Sciatic nerve (tissue), 2 donors: Measurements from ENCODE around the gene ATP9B. TPM values are rescaled to one million over a fixed set of nuclear protein-coding genes. Genes with fewer than 3 reads are reported as not detected.

Source experiments
- ATAC-seq: fragments of 200-7000 bp; cut with Tn5 transposase; one replicate; pipeline ENCODE4 v1.9.1; 2020; ENCODE audit warnings: mild to moderate bottlenecking, moderate library complexity
- DNase-seq: peaks from one replicate; pipeline ENCODE4 v3.0.0-alpha.2; 2020; ENCODE audit warnings: low spot score
- intact Hi-C: fragments of 100-400 bp; cut with DNase I; formaldehyde crosslinking; loops from one replicate; pipeline ENCODE4 v1.14.2; 2022
- total RNA-seq: library from RNA; stranded (reverse); fragmentation: NEBNext Ultra II Directional; extraction: Animal tissue kit (Norgen Biotek cat#: 25700); gene quantifications from one replicate; pipeline ENCODE4 v1.2.1, GENCODE V29; 2021
- donor health status: DM: no; HTN: no; CAD: no.
- donor health status: DM: no; HTN: no; CAD: no.

Gene ATP9B
- total RNA-seq, 1 donor from 2014 or later = 67.4 TPM

GRCh38 chr18:79422022-79422782, 353.0 kb downstream of the ATP9B start:
- ATAC-seq (peak; percentile 40), DNase-seq (no peak)
- intact Hi-C loops = no loop called here

GRCh38 chr18:79422783-79423165, 353.6 kb downstream of the ATP9B start:
- DNase-seq = no peak
- ATAC-seq = no peak
- intact Hi-C loops = no loop called here

- DNase-seq (no peak), ATAC-seq (peak; percentile 0)
- intact Hi-C loops = no loop called here
Measured at GRCh38 chr18:79423211-79424007, 354.2 kb downstream of the ATP9B start.

GRCh38 chr18:79424008-79424565, 354.9 kb downstream of the ATP9B start:
- DNase-seq (peak; percentile 93), ATAC-seq (peak; percentile 94)
- intact Hi-C loops = no loop called here

GRCh38 chr18:79424880-79425568, 355.8 kb downstream of the ATP9B start:
- DNase-seq (no peak), ATAC-seq (no peak)
- intact Hi-C loops = no loop called here

- intact Hi-C loops = no loop called here
- no peak for ATAC-seq
- DNase-seq = no peak
Measured at GRCh38 chr18:79425569-79425886, 356.3 kb downstream of the ATP9B start.

- ATAC-seq = no peak
- no peak for DNase-seq
- intact Hi-C loops = no loop called here
Measured at GRCh38 chr18:79426376-79427300, 357.4 kb downstream of the ATP9B start.

- DNase-seq = no peak
- intact Hi-C loops = no loop called here
- ATAC-seq = no peak
Measured at GRCh38 chr18:79427368-79428225, 358.4 kb downstream of the ATP9B start.

Other genes starting within 250 kb of the ATP9B start
- 0.09 TPM for gene SALL3, start 89.6 kb upstream of the ATP9B start, total RNA-seq